ENCODE data around the gene THAP7. TPM values are rescaled to one million over a fixed set of nuclear protein-coding genes. Genes with fewer than 3 reads are reported as not detected.
"Not testable (repeated sequence)": the region's sequence is repeated elsewhere in the genome, so short reads cannot be mapped to it uniquely, and the experiment has no call there.

Gene THAP7
- total and polyA plus RNA-seq, 9 of the 15 experiments (the other 6 are each of a cell fraction or from before 2014, with no cell fraction given), result 7.9 to 263 (median 84.1) TPM

- not testable (repeated sequence) for TF ChIP-seq JUN (IDR thresholded peaks at IDR 0.05; ENCODE audit: borderline replicate concordance, low read depth, low read length)
- TF ChIP-seq JUN (CRISPR knock-in tag; IDR thresholded peaks at IDR 0.05; ENCODE audit: borderline replicate concordance) (0 out of 2 replicates have a peak, but pooled peaks have one; percentile 30), FOXP1 (CRISPR knock-in tag; IDR thresholded peaks at IDR 0.05) (peak; percentile 75; the same call in 1 of the 2 replicates), MAX (CRISPR knock-in tag; IDR thresholded peaks at IDR 0.05) (peak; percentile 55)
Measured at GRCh38 chr22:21039158-21039557, 37.2 kb upstream of the THAP7 start (continued).

GRCh38 chr22:21038405-21038804, 36.5 kb upstream of the THAP7 start:
- ATAC-seq (0 out of 3 replicates have a peak, but pooled peaks have one; percentile 3), FAIRE-seq (no peak), DNase-seq (ENCODE audit: extremely low read depth in 1 of 4, low spot score in 3 of 4) (no peak)
- intact Hi-C loops (cut with micrococcal nuclease) (no loop called here), in situ Hi-C loops (cut with MboI) (no loop called here)
- Histone ChIP-seq H3K79me2 (ENCODE audit: control insufficient read depth, insufficient read depth, low read length) (no peaks in the 10 kb centered on the region), H3K36me3 (ENCODE audit: control insufficient read depth, insufficient read depth, low read length) (no peaks in the 10 kb centered on the region), H4K20me1 (replicated peaks; ENCODE audit: control insufficient read depth, insufficient read depth, low read length) (no peaks in the 10 kb centered on the region), H3K9ac (ENCODE audit: insufficient read depth in 1 of 2, low read depth in 2 of 2, low read length in 2 of 2) (no peak overlapping the region), H3K27me3 (ENCODE audit: control insufficient read depth in 2 of 2, insufficient read depth in 2 of 2, low read length in 2 of 2) (peaks cover 1 to 10% of the 10 kb centered on the region in 2 experiments; a peak in 2 of 5 replicates), H3K27ac (ENCODE audit: extremely low read depth, low read depth, low read length) (no peak overlapping the region), H3K9me1 (ENCODE audit: control insufficient read depth, insufficient read depth, low read length) (no peaks in the 10 kb centered on the region), H2AFZ (ENCODE audit: low read depth, low read length) (peak overlapping the region; percentile 78), H3K9me3 (replicated peaks; ENCODE audit: control insufficient read depth, insufficient read depth, low read depth, low read length) (no peaks in the 10 kb centered on the region), H3K4me3 (no peak overlapping the region), H3K4me1 (replicated peaks in 1 of 2; ENCODE audit: control insufficient read depth in 2 of 2, insufficient read depth in 2 of 2, low read length in 2 of 2) (peaks cover 19 to 25% of the 10 kb centered on the region in 2 experiments), H3K4me2 (ENCODE audit: insufficient read depth, low read length) (no peak overlapping the region)
- 41% methylated on average over 2 of the region's 2 CpGs for WGBS (ENCODE audit: insufficient coverage, low coverage, missing lambda C conversion rate)
- ChIA-PET CTCF (ENCODE audit: low intra/inter-chr PET ratio) (no interaction called here), POLR2A (interaction anchor here (0.8 to 12.9 kb wide), 16 partner anchors 9 to 447 kb away, joined by 3 to 120 read pairs (median 5); partner anchors contain the start of genes LRRC74B, P2RX6, SLC7A4 and THAP7)
- no TSS peak for BruUV-seq (replicated peaks)
- no peak for TF ChIP-seq BRD9 (IDR thresholded peaks at IDR 0.05; ENCODE audit: low read depth, partially characterized antibody)
- TF ChIP-seq SAFB2 (IDR thresholded peaks at IDR 0.05; ENCODE audit: borderline replicate concordance, low read depth, low read length, severe bottlenecking), result no peak
- peak; percentile 87; the same call in 1 of the 2 replicates for TF ChIP-seq ZBTB49 (CRISPR knock-in tag; IDR thresholded peaks at IDR 0.05; ENCODE audit: borderline replicate concordance)
- TF ChIP-seq POU5F1 (IDR thresholded peaks at IDR 0.05; ENCODE audit: borderline replicate concordance, low read depth, low read length, partially characterized antibody), result no peak
- peak; percentile 52; the same call in 1 of the 2 replicates for TF ChIP-seq ZNF512 (tag; IDR thresholded peaks at IDR 0.05)
- TF ChIP-seq ARNT (IDR thresholded peaks at IDR 0.05), result no peak
- TF ChIP-seq ZFPM2 (CRISPR knock-in tag; IDR thresholded peaks at IDR 0.05), result peak; percentile 3; the same call in 1 of the 2 replicates
- TF ChIP-seq HES1 (IDR thresholded peaks at IDR 0.05; ENCODE audit: low read depth), result no peak
- 0 out of 2 replicates have a peak, but pooled peaks have one; percentile 76 for TF ChIP-seq CCAR2 (IDR thresholded peaks at IDR 0.05; ENCODE audit: low read depth, low read length)
- TF ChIP-seq MITF (IDR thresholded peaks at IDR 0.05), result 0 out of 2 replicates have a peak, but pooled peaks have one; percentile 25
